B cell (primary cell): ENCODE measurements around the gene PLXNB2. TPM values are rescaled to one million over a fixed set of nuclear protein-coding genes. Genes with fewer than 3 reads are reported as not detected.

Experiments
- ATAC-seq: fragments of 200-7000 bp; cut with Tn5 transposase; one replicate; pipeline ENCODE4 v1.10.0; 2021; ENCODE audit warnings: low read depth, mild to moderate bottlenecking, moderate number of reproducible peaks, moderate library complexity
- CTCF ChIA-PET: fragments of 350-600 bp; sonication (Branson Sonifier 250); formaldehyde crosslinking; loops from one replicate; lab custom pipeline; 2021; ENCODE audit warnings: antibody characterized with exemption, inconsistent platforms; lab: Charles Lee
- POLR2A ChIA-PET: fragments of 350-600 bp; sonication (Branson Sonifier 250); formaldehyde crosslinking; loops from one replicate; lab custom pipeline; 2021; ENCODE audit warnings: antibody characterized with exemption; lab: Charles Lee
- DNase-seq: peaks from one replicate; pipeline ENCODE4 v3.0.0; 2013
- H2AFZ ChIP-seq: 2 replicates; pipeline ENCODE4 v1.6.1; 2012; ENCODE audit warnings: mild to moderate bottlenecking, low read depth, low read length; ENCODE audit not compliant: insufficient read depth, poor library complexity, severe bottlenecking
- H3K27ac ChIP-seq, 2 donors: 1 replicate in 1 of 2; 2 replicates in 1 of 2; pipeline ENCODE4 v1.5.1; 2012 to 2013; ENCODE audit warnings: low read length in 2 of 2, mild to moderate bottlenecking in 2 of 2, moderate library complexity in 1 of 2
- H3K27me3 ChIP-seq, 4 experiments: fragments of 200-600 bp in 1 of 4; sonication (generic) in 1 of 4; replicated peaks in 1 of 4; 1 replicate in 2 of 4; 2 replicates in 2 of 4; pipeline versions ENCODE4 v1.6.1 to v1.7.0; 2013 to 2016; ENCODE audit warnings: low read length in 3 of 4, mild to moderate bottlenecking in 2 of 4, mixed read lengths in 1 of 4, moderate library complexity in 1 of 4; ENCODE audit not compliant: insufficient read depth in 4 of 4, control insufficient read depth in 3 of 4; ENCODE audit errors: control extremely low read depth in 1 of 4
- H3K36me3 ChIP-seq, 2 experiments: replicated peaks in 1 of 2; 1 replicate in 1 of 2; 2 replicates in 1 of 2; pipeline versions ENCODE4 v1.6.1 to v1.7.1; 2013; ENCODE audit warnings: low read length in 1 of 2; ENCODE audit not compliant: insufficient read depth in 2 of 2, control insufficient read depth in 1 of 2; ENCODE audit errors: control extremely low read depth in 1 of 2, extremely low read depth in 1 of 2
- H3K4me1 ChIP-seq, 2 donors: fragments of 200-600 bp in 1 of 2; sonication (generic) in 1 of 2; 1 replicate in 1 of 2; 2 replicates in 1 of 2; pipeline versions ENCODE4 v1.5.1 to v1.6.1; 2013 to 2017; ENCODE audit warnings: low read length in 2 of 2; ENCODE audit not compliant: control insufficient read depth in 2 of 2, insufficient read depth in 2 of 2
- H3K4me2 ChIP-seq: replicated peaks from 2 replicates; pipeline ENCODE3; 2012; ENCODE audit warnings: mild to moderate bottlenecking, low read depth, low read length; ENCODE audit not compliant: poor library complexity, severe bottlenecking
- H3K4me3 ChIP-seq, 5 experiments: fragments of 200-600 bp in 1 of 5; sonication (generic) in 1 of 5; 1 replicate in 3 of 5; 2 replicates in 2 of 5; pipeline versions ENCODE4 v1.5.1 to v1.7.0; 2011 to 2016; ENCODE audit warnings: low read length in 4 of 5, mild to moderate bottlenecking in 4 of 5, low read depth in 2 of 5, control low read depth in 1 of 5, moderate library complexity in 1 of 5; ENCODE audit not compliant: insufficient read depth in 1 of 5; ENCODE audit errors: control extremely low read depth in 1 of 5, extremely low read depth in 1 of 5
- H3K79me2 ChIP-seq: fragments of 200-600 bp; sonication (generic); one replicate; pipeline ENCODE4 v1.6.0; 2016; ENCODE audit warnings: low read length; ENCODE audit not compliant: control insufficient read depth, insufficient read depth
- H3K9ac ChIP-seq: fragments of 200-600 bp; sonication (generic); 2 replicates; pipeline ENCODE4 v1.6.1; 2017; ENCODE audit warnings: mild to moderate bottlenecking, low read length, moderate library complexity
- H3K9me3 ChIP-seq, 3 donors: one replicate each; pipeline versions ENCODE4 v1.6.1 to v1.7.1; 2013; ENCODE audit warnings: low read length in 2 of 3; ENCODE audit not compliant: control insufficient read depth in 2 of 3, insufficient read depth in 1 of 3; ENCODE audit errors: control extremely low read depth in 1 of 3
- H4K20me1 ChIP-seq: 2 replicates; pipeline ENCODE4 v1.6.0; 2012; ENCODE audit warnings: mild to moderate bottlenecking, low read length; ENCODE audit not compliant: insufficient read depth, control insufficient read depth, poor library complexity, severe bottlenecking
- H3K27ac Mint-ChIP-seq: one replicate; pipeline ENCODE4 v1.8.0; 2021; ENCODE audit warnings: mixed read lengths
- H3K27me3 Mint-ChIP-seq: one replicate; pipeline ENCODE4 v1.8.0; 2021; ENCODE audit warnings: mixed read lengths
- H3K4me1 Mint-ChIP-seq: one replicate; pipeline ENCODE4 v1.8.0; 2021; ENCODE audit warnings: mixed read lengths
- H3K4me3 Mint-ChIP-seq: one replicate; pipeline ENCODE4 v1.8.0; 2021; ENCODE audit warnings: mixed read lengths
- H3K9me3 Mint-ChIP-seq: one replicate; pipeline ENCODE4 v1.8.0; 2022; ENCODE audit warnings: mixed read lengths; ENCODE audit not compliant: insufficient read depth
- CTCF ChIP-seq: fragments of 200-600 bp; IDR thresholded peaks from one replicate; pipeline ENCODE4 v1.8.0; 2022; ENCODE audit warnings: antibody characterized with exemption, mild to moderate bottlenecking
- EZH2 ChIP-seq: IDR thresholded peaks from 2 replicates; pipeline ENCODE4 v1.6.1; 2012; ENCODE audit warnings: borderline replicate concordance, low read depth, mild to moderate bottlenecking, moderate library complexity, low read length; ENCODE audit not compliant: insufficient read depth, poor library complexity, severe bottlenecking
- WGBS: methylation state at CpG from one replicate; pipeline ENCODE4 v1.1.5; 2013; ENCODE audit warnings: missing lambda C conversion rate; ENCODE audit not compliant: insufficient coverage; 5-methylcytosine and 5-hydroxymethylcytosine counted together
- intact Hi-C: fragments of 100-400 bp; cut with micrococcal nuclease; formaldehyde crosslinking; loops from one replicate; pipeline ENCODE4 v1.10.0; 2022
- polyA plus RNA-seq: library from polyadenylated mRNA; depleted of rRNA; stranded (reverse); fragments of >200 nt; gene quantifications from 2 replicates; pipeline ENCODE4 v1.2.3, GENCODE V29; 2012
- total RNA-seq, 2 donors: library from RNA; stranded (reverse); fragments of 120-200 nt in 1 of 2; gene quantifications; 1 replicate in 1 of 2; 2 replicates in 1 of 2; pipeline versions ENCODE4 v1.2.3 to v1.2.4, GENCODE V29; 2013 to 2022

The PLXNB2 gene
- total and polyA plus RNA-seq, 2 donors (not counting 1 experiment from before 2014, with no cell fraction given) = 5.2 to 31.4 TPM

- Histone ChIP-seq H3K4me2 (peak overlapping the region; percentile 58), H3K4me1 (peaks cover 23 to 31% of the 10 kb centered on the region in 2 donors), H2AFZ (no peak overlapping the region), H4K20me1 (peaks cover 11% of the 10 kb centered on the region), H3K9me3 (no peaks in the 10 kb centered on the region), H3K27ac (no peak overlapping the region), H3K36me3 (no peaks in the 10 kb centered on the region), H3K9ac (no peak overlapping the region), H3K79me2 (no peaks in the 10 kb centered on the region), H3K4me3 (no peak overlapping the region), H3K27me3 (peaks cover 0 to 23% (median 9%) of the 10 kb centered on the region in 4 experiments)
- intact Hi-C loops = no loop called here
- Mint-ChIP-seq H3K9me3 (no peaks in the 10 kb centered on the region), H3K4me3 (peak overlapping the region; percentile 53), H3K27ac (no peak overlapping the region), H3K27me3 (no peaks in the 10 kb centered on the region), H3K4me1 (peaks cover 19% of the 10 kb centered on the region)
- TF ChIP-seq EZH2 = no peak
- TF ChIP-seq CTCF = no peak
- POLR2A ChIA-PET = interaction anchor here (1.1 kb wide), 1 partner anchor 17 kb away, joined by 3 read pairs; no protein-coding TSS in a partner anchor
- 77% methylated on average over 8 of the region's 9 CpGs for WGBS
- DNase-seq (no peak), ATAC-seq (no peak)
- CTCF ChIA-PET = interaction anchor here (0.7 to 1.2 kb wide), 2 partner anchors 26 to 58 kb away, joined by 3 read pairs; partner anchors contain the start of gene DENND6B
Observed at GRCh38 chr22:50268655-50269113, 38.8 kb downstream of the PLXNB2 start.

- POLR2A ChIA-PET = interaction anchor here (0.5 to 0.7 kb wide), 2 partner anchors 15 to 296 kb away, joined by 3 to 4 read pairs; no protein-coding TSS in a partner anchor
- peak; percentile 65 for DNase-seq
- WGBS = 25% methylated on average over 68 of the region's 75 CpGs
Observed at GRCh38 chr22:50267591-50268390, 39.7 kb downstream of the PLXNB2 start.

More at GRCh38 chr22:50267591-50268390, 39.7 kb downstream of the PLXNB2 start:
- Histone ChIP-seq H3K9ac (no peak overlapping the region), H3K4me1 (peaks cover 25 to 36% of the 10 kb centered on the region in 2 donors), H3K4me3 (no peak overlapping the region), H3K27me3 (peaks cover 0 to 32% (median 9%) of the 10 kb centered on the region in 4 experiments), H3K9me3 (no peaks in the 10 kb centered on the region), H2AFZ (no peak overlapping the region), H3K27ac (no peak overlapping the region), H3K79me2 (no peaks in the 10 kb centered on the region), H4K20me1 (peaks cover 11% of the 10 kb centered on the region), H3K4me2 (peak overlapping the region; percentile 58), H3K36me3 (no peaks in the 10 kb centered on the region)
- Mint-ChIP-seq H3K27me3 (no peaks in the 10 kb centered on the region), H3K4me3 (peak overlapping the region; percentile 53), H3K9me3 (no peaks in the 10 kb centered on the region), H3K4me1 (peaks cover 21% of the 10 kb centered on the region), H3K27ac (no peak overlapping the region)
- intact Hi-C loops = no loop called here
- ATAC-seq = no peak
- TF ChIP-seq CTCF = no peak
- no peak for TF ChIP-seq EZH2
- CTCF ChIA-PET = interaction anchor here (1.2 kb wide), 2 partner anchors 23 to 59 kb away, joined by 3 to 4 read pairs; partner anchors contain the start of genes DENND6B and TUBGCP6
